Stimulated activated CD4-positive, alpha-beta T cell treated with anti-CD3 and anti-CD28 coated beads, Interleukin-15, amount 100 ng/mL, for 24 hours (primary cell): ENCODE measurements around the gene DYNC1H1.

Experiments
- DNase-seq: peaks from one replicate; pipeline ENCODE4 v3.0.0-alpha.2; 2020

Gene DYNC1H1

GRCh38 chr14:101945171-101945570 lies 19.2 kb upstream of the DYNC1H1 start:
- DNase-seq = no peak

- DNase-seq = peak; percentile 31
Measured at GRCh38 chr14:101947577-101947903, 16.8 kb upstream of the DYNC1H1 start.

GRCh38 chr14:101947904-101948665 lies 16.3 kb upstream of the DYNC1H1 start:
- DNase-seq = peak; percentile 100

- DNase-seq = no peak
Measured at GRCh38 chr14:101948666-101949216, 15.6 kb upstream of the DYNC1H1 start.

GRCh38 chr14:101950100-101950499 lies 14.3 kb upstream of the DYNC1H1 start:
- DNase-seq = no peak

GRCh38 chr14:101950516-101951215 lies 13.7 kb upstream of the DYNC1H1 start:
- no peak for DNase-seq

GRCh38 chr14:101953151-101953550 lies 11.2 kb upstream of the DYNC1H1 start:
- DNase-seq = no peak

GRCh38 chr14:101954501-101954900 lies 9.9 kb upstream of the DYNC1H1 start:
- no peak for DNase-seq

- no peak for DNase-seq
Measured at GRCh38 chr14:101955695-101956161, 8.6 kb upstream of the DYNC1H1 start.

GRCh38 chr14:101956179-101956885 lies 8.0 kb upstream of the DYNC1H1 start:
- no peak for DNase-seq

- no peak for DNase-seq
Measured at GRCh38 chr14:101957406-101958234, 6.8 kb upstream of the DYNC1H1 start.

GRCh38 chr14:101958418-101959180 lies 5.8 kb upstream of the DYNC1H1 start:
- DNase-seq = no peak

GRCh38 chr14:101959277-101959676 lies 5.1 kb upstream of the DYNC1H1 start:
- no peak for DNase-seq

GRCh38 chr14:101960225-101960624 lies 4.1 kb upstream of the DYNC1H1 start:
- DNase-seq = peak; percentile 40

- DNase-seq = peak; percentile 84
Measured at GRCh38 chr14:101961011-101961721, 3.2 kb upstream of the DYNC1H1 start.

GRCh38 chr14:101961746-101962502 lies 2.4 kb upstream of the DYNC1H1 start:
- no peak for DNase-seq

GRCh38 chr14:101962503-101962874 lies 1.9 kb upstream of the DYNC1H1 start:
- no peak for DNase-seq

GRCh38 chr14:101963052-101963451 lies 1.3 kb upstream of the DYNC1H1 start:
- no peak for DNase-seq

- DNase-seq = no peak
Measured at GRCh38 chr14:101963656-101964296, 597 bp upstream of the DYNC1H1 start.

GRCh38 chr14:101965181-101965544 lies 790 bp downstream of the DYNC1H1 start:
- peak; percentile 68 for DNase-seq
